HG03521 (cell line): ENCODE measurements around the gene BCAT1.
"Not testable (repeated sequence)": the region's sequence is repeated elsewhere in the genome, so short reads cannot be mapped to it uniquely, and the experiment has no call there.

Experiments used
- ATAC-seq: cut with Tn5 transposase; IDR thresholded peaks from one replicate; pipeline ENCODE4 v1.9.1; 2021; ENCODE audit warnings: mild to moderate bottlenecking, moderate library complexity; ENCODE audit not compliant: unreplicated experiment

BCAT1 gene

GRCh38 chr12:24960222-24960855 lies 11.4 kb upstream of the BCAT1 start:
- ATAC-seq, result peak; percentile 73

GRCh38 chr12:24956351-24956750 lies 7.5 kb upstream of the BCAT1 start:
- ATAC-seq, result not testable (repeated sequence)

- ATAC-seq, result no peak
Measured at GRCh38 chr12:24955853-24956252, 7.0 kb upstream of the BCAT1 start.

- no peak for ATAC-seq
Measured at GRCh38 chr12:24955389-24955788, 6.5 kb upstream of the BCAT1 start.

GRCh38 chr12:24954261-24954660 lies 5.4 kb upstream of the BCAT1 start:
- no peak for ATAC-seq

- no peak for ATAC-seq
Measured at GRCh38 chr12:24952389-24952788, 3.5 kb upstream of the BCAT1 start.

- peak; percentile 39 for ATAC-seq
Measured at GRCh38 chr12:24950231-24950834, 1.4 kb upstream of the BCAT1 start.

GRCh38 chr12:24948420-24948756 lies 513 bp downstream of the BCAT1 start:
- ATAC-seq, result no peak

- ATAC-seq, result no peak
Measured at GRCh38 chr12:24947541-24948419, 1.1 kb downstream of the BCAT1 start.

- no peak for ATAC-seq
Measured at GRCh38 chr12:24945845-24946244, 3.1 kb downstream of the BCAT1 start.

GRCh38 chr12:24945039-24945438 lies 3.9 kb downstream of the BCAT1 start:
- no peak for ATAC-seq

GRCh38 chr12:24944601-24944975 lies 4.3 kb downstream of the BCAT1 start:
- no peak for ATAC-seq

- no peak for ATAC-seq
Measured at GRCh38 chr12:24943947-24944600, 4.8 kb downstream of the BCAT1 start.

GRCh38 chr12:24940157-24940556 lies 8.7 kb downstream of the BCAT1 start:
- ATAC-seq, result no peak

- ATAC-seq, result not testable (repeated sequence)
Measured at GRCh38 chr12:24939551-24939950, 9.3 kb downstream of the BCAT1 start.

- no peak for ATAC-seq
Measured at GRCh38 chr12:24938341-24938740, 10.6 kb downstream of the BCAT1 start.

- ATAC-seq, result no peak
Measured at GRCh38 chr12:24937553-24938244, 11.2 kb downstream of the BCAT1 start.

- ATAC-seq, result no peak
Measured at GRCh38 chr12:24933694-24934407, 15.1 kb downstream of the BCAT1 start.

GRCh38 chr12:24931666-24932405 lies 17.1 kb downstream of the BCAT1 start:
- peak; percentile 86 for ATAC-seq

- no peak for ATAC-seq
Measured at GRCh38 chr12:24929953-24930352, 18.9 kb downstream of the BCAT1 start.
